Measurements from ENCODE around the gene ZBTB16.

DNA sequence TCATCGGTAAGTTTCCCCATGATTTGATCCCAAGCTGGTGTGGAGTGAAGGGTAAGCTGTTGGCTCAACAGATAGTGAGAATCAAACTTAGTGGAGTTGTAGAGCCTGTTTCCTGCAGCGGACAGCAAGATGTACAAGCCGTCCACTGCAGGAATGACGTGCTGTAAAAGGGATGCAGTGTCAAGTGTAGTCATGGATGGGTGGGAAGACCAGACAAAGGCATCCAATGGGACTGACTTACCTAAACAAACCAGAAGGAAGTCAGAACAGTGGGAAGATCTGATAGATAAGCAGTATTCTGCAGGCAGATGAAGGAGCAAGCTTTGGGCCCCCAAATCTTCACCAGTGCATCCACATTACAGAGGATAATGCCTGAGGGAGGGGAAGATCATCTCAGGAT, 8.8 kb downstream of the ZBTB16 start:
- TF ChIP-seq CTCF (IDR thresholded peaks at IDR 0.05), result no peak
- no peak for TF ChIP-seq POLR2AphosphoS5 (IDR thresholded peaks at IDR 0.05; ENCODE audit: low read depth, low read length)
- no peak for TF ChIP-seq SIN3A (IDR thresholded peaks at IDR 0.05; ENCODE audit: borderline replicate concordance, insufficient read depth, low read depth, low read length)

All from Panc1 (cell line).